IMR-90 (cell line): Measurements from ENCODE around the gene ALDH3A2. TPM values are rescaled to one million over a fixed set of nuclear protein-coding genes. Genes with fewer than 3 reads are reported as not detected.

Experiments used
- ATAC-seq: fragments of 200-7000 bp; cut with Tn5 transposase; 2 replicates; pipeline ENCODE4 v1.9.1; 2020; ENCODE audit warnings: low read depth, mild to moderate bottlenecking, moderate library complexity
- BruUV-seq: library from RNA; stranded (reverse); fragments of 400-500 nt; replicated peaks from 2 replicates; lab custom pipeline; 2021; lab: Mats Ljungman, UMichigan
- CTCF ChIA-PET: fragments of 300-600 bp; formaldehyde crosslinking; extraction: SDS; loops from one replicate; lab custom pipeline; 2021; ENCODE audit warnings: antibody characterized with exemption; lab: Yijun Ruan, JAX
- POLR2A ChIA-PET: fragments of 300-600 bp; sonication (Branson Sonifier 250); formaldehyde crosslinking; loops from one replicate; lab custom pipeline; 2022; ENCODE audit warnings: antibody characterized with exemption; ENCODE audit not compliant: unreplicated experiment; lab: Charles Lee
- DNase-seq: peaks from one replicate; pipeline ENCODE4 v3.0.0; 2013
- H2AFZ ChIP-seq: replicated peaks from 2 replicates; pipeline ENCODE3; 2013; ENCODE audit warnings: low read length, mild to moderate bottlenecking; ENCODE audit not compliant: poor library complexity
- H2AK5ac ChIP-seq: 2 replicates; pipeline ENCODE4 v1.6.1; 2013; ENCODE audit warnings: low read depth, low read length, inconsistent platforms
- H2AK9ac ChIP-seq: replicated peaks from 2 replicates; pipeline ENCODE3; 2013; ENCODE audit warnings: mild to moderate bottlenecking, low read depth, low read length, moderate library complexity; ENCODE audit not compliant: poor library complexity
- H2BK120ac ChIP-seq: 2 replicates; pipeline ENCODE4 v1.6.1; 2013; ENCODE audit warnings: low read depth, low read length, inconsistent platforms
- H2BK15ac ChIP-seq: 3 replicates; pipeline ENCODE4 v1.6.1; 2013; ENCODE audit warnings: low read depth, low read length, inconsistent platforms
- H2BK20ac ChIP-seq: 2 replicates; pipeline ENCODE4 v1.6.1; 2013; ENCODE audit warnings: low read depth, mild to moderate bottlenecking, inconsistent platforms, low read length, moderate library complexity
- H2BK5ac ChIP-seq: 2 replicates; pipeline ENCODE4 v1.6.1; 2013; ENCODE audit warnings: mild to moderate bottlenecking, low read depth, low read length, inconsistent platforms; ENCODE audit not compliant: poor library complexity, severe bottlenecking
- H3K14ac ChIP-seq: replicated peaks from 2 replicates; pipeline ENCODE4 v1.6.1; 2013; ENCODE audit warnings: low read depth, low read length, inconsistent platforms
- H3K18ac ChIP-seq: 2 replicates; pipeline ENCODE4 v1.6.1; 2013; ENCODE audit warnings: low read depth, low read length, control low read depth
- H3K23ac ChIP-seq: 2 replicates; pipeline ENCODE4 v1.6.1; 2013; ENCODE audit warnings: low read depth, low read length, inconsistent platforms
- H3K27ac ChIP-seq: 2 replicates; pipeline ENCODE4 v1.5.1; 2013; ENCODE audit warnings: mild to moderate bottlenecking, control low read depth, low read length; ENCODE audit not compliant: insufficient read depth
- H3K27me3 ChIP-seq: 2 replicates; pipeline ENCODE4 v1.6.1; 2013; ENCODE audit warnings: low read length; ENCODE audit not compliant: control insufficient read depth, insufficient read depth
- H3K36me3 ChIP-seq: 2 replicates; pipeline ENCODE4 v1.6.1; 2013; ENCODE audit warnings: low read length, mixed read lengths; ENCODE audit not compliant: control insufficient read depth, insufficient read depth
- H3K4ac ChIP-seq: 2 replicates; pipeline ENCODE4 v1.6.1; 2013; ENCODE audit warnings: low read depth, low read length, inconsistent platforms
- H3K4me1 ChIP-seq: 2 replicates; pipeline ENCODE4 v1.6.1; 2013; ENCODE audit warnings: low read length, mixed read lengths; ENCODE audit not compliant: control insufficient read depth, insufficient read depth
- H3K4me2 ChIP-seq: 2 replicates; pipeline ENCODE4 v1.6.1; 2013; ENCODE audit warnings: low read depth, mild to moderate bottlenecking, control low read depth, low read length, moderate library complexity
- H3K4me3 ChIP-seq: 2 replicates; pipeline ENCODE4 v1.5.1; 2013; ENCODE audit warnings: low read depth, mild to moderate bottlenecking, control low read depth, low read length, moderate library complexity; ENCODE audit not compliant: insufficient read depth
- H3K56ac ChIP-seq: 2 replicates; pipeline ENCODE4 v1.6.1; 2013; ENCODE audit warnings: low read length, inconsistent platforms; ENCODE audit not compliant: insufficient read depth; ENCODE audit errors: extremely low read depth
- H3K79me1 ChIP-seq, 2 experiments: 2 replicates each; pipeline ENCODE4 v1.6.1; 2013; ENCODE audit warnings: low read length in 2 of 2, inconsistent platforms in 1 of 2, low read depth in 1 of 2
- H3K9ac ChIP-seq: 2 replicates; pipeline ENCODE4 v1.6.1; 2013; ENCODE audit warnings: low read depth, low read length, control low read depth
- H3K9me1 ChIP-seq: 2 replicates; pipeline ENCODE4 v1.6.1; 2013; ENCODE audit warnings: low read length, inconsistent platforms; ENCODE audit not compliant: insufficient read depth
- H3K9me3 ChIP-seq: 2 replicates; pipeline ENCODE4 v1.6.1; 2013; ENCODE audit warnings: low read length; ENCODE audit not compliant: control insufficient read depth, insufficient read depth
- H4K20me1 ChIP-seq: 2 replicates; pipeline ENCODE4 v1.6.1; 2013; ENCODE audit warnings: low read length, inconsistent platforms; ENCODE audit not compliant: insufficient read depth
- H4K5ac ChIP-seq: 2 replicates; pipeline ENCODE4 v1.6.1; 2013; ENCODE audit warnings: mild to moderate bottlenecking, low read depth, low read length, control low read depth
- H4K8ac ChIP-seq, 2 experiments: 2 replicates each; pipeline ENCODE4 v1.6.1; 2013; ENCODE audit warnings: low read depth in 2 of 2, low read length in 2 of 2, control low read depth in 1 of 2, inconsistent platforms in 1 of 2
- H4K91ac ChIP-seq: 2 replicates; pipeline ENCODE4 v1.6.1; 2013; ENCODE audit warnings: low read depth, low read length, inconsistent platforms; ENCODE audit not compliant: insufficient read depth
- CEBPB ChIP-seq: IDR thresholded peaks from 2 replicates; pipeline ENCODE4 v1.6.1; 2012; ENCODE audit warnings: low read depth, low read length, improper control_type of control experiment
- CTCF ChIP-seq: conservative IDR thresholded peaks from 2 replicates; pipeline ENCODE4 v1.5.1; 2012; ENCODE audit warnings: mild to moderate bottlenecking, low read depth, low read length, improper control_type of control experiment
- FOS ChIP-seq: fragments of 150-350 bp; IDR thresholded peaks from 2 replicates; pipeline ENCODE4 v1.6.1; 2016; ENCODE audit warnings: low read depth, low read length
- RAD21 ChIP-seq: IDR thresholded peaks from 2 replicates; pipeline ENCODE4 v1.6.1; 2012; ENCODE audit warnings: low read length, improper control_type of control experiment
- USF2 ChIP-seq: fragments of 150-350 bp; IDR thresholded peaks from 2 replicates; pipeline ENCODE4 v1.6.1; 2017; ENCODE audit warnings: mild to moderate bottlenecking, antibody characterized with exemption, low read length, low read depth
- WGBS, 2 experiments: methylation state at CpG; one replicate each; pipeline versions ENCODE4 v1.1.5 to v1.1.7; 2013; ENCODE audit warnings: missing lambda C conversion rate in 2 of 2; ENCODE audit not compliant: insufficient read length in 1 of 2; ENCODE audit errors: extremely low coverage in 2 of 2; 5-methylcytosine and 5-hydroxymethylcytosine counted together
- dilution Hi-C: fragments of 300-500 bp; cut with HindIII; formaldehyde crosslinking; loops from one replicate; pipeline ENCODE4 v1.14.3; 2018; ENCODE audit warnings: low sequenced_read_pairs; ENCODE audit not compliant: unreplicated experiment
- in situ Hi-C: fragments of 300-500 bp; cut with MboI; formaldehyde crosslinking; loops from 3 replicates; pipeline ENCODE4 v1.14.3; 2019; ENCODE audit warnings: low sequenced_read_pairs, inconsistent platforms, mixed read lengths
- intact Hi-C: fragments of 100-400 bp; cut with micrococcal nuclease; formaldehyde crosslinking; loops from 2 replicates; pipeline ENCODE4 v1.10.0; 2022
- polyA plus RNA-seq, 3 experiments: library from polyadenylated mRNA; depleted of rRNA; stranded (reverse); fragments of >200 nt; gene quantifications; 2 replicates each; pipeline ENCODE4 v1.2.3, GENCODE V29; 2012; ENCODE audit warnings: low replicate concordance in 1 of 3
- total RNA-seq: library from RNA; depleted of rRNA; stranded (reverse); fragments of >200 nt; gene quantifications from 2 replicates; pipeline ENCODE4 v1.2.3, GENCODE V29; 2012

The ALDH3A2 gene
- total and polyA plus RNA-seq, 2 of the 4 experiments (the other 2 are of a cell fraction), result 4.0 to 7.9 TPM

- intact Hi-C loops (no loop called here), dilution Hi-C loops (no loop called here), in situ Hi-C loops (no loop called here)
- no peak overlapping the region for H3K23ac ChIP-seq
- H3K79me1 ChIP-seq, result no peaks in the 10 kb centered on the region
- H3K56ac ChIP-seq, result no peak overlapping the region
- no peak overlapping the region for H2AFZ ChIP-seq
- H4K5ac ChIP-seq, result no peak overlapping the region
- no peak overlapping the region for H3K27ac ChIP-seq
- H3K4me3 ChIP-seq, result no peak overlapping the region
- POLR2A ChIA-PET, result no interaction called here
- no peaks in the 10 kb centered on the region for H3K9me3 ChIP-seq
- no peaks in the 10 kb centered on the region for H4K20me1 ChIP-seq
- TF ChIP-seq CTCF (0 out of 2 replicates have a peak, but pooled peaks have one; percentile 11), CEBPB (no peak), FOS (no peak), RAD21 (no peak), USF2 (no peak)
- no peak overlapping the region for H3K9ac ChIP-seq
- 58% methylated on average over 2 of the region's 16 CpGs; no CpG with 5 or more reads in 1 of the 2 experiments for WGBS, 2 experiments
- CTCF ChIA-PET, result no interaction called here
- no peak overlapping the region for H2BK20ac ChIP-seq
- H3K9me1 ChIP-seq, result no peaks in the 10 kb centered on the region
- H2BK15ac ChIP-seq, result no peak overlapping the region
- H2BK5ac ChIP-seq, result no peak overlapping the region
- no peak overlapping the region for H2AK9ac ChIP-seq
- H4K8ac ChIP-seq, result no peak overlapping the region
- ATAC-seq (no peak), DNase-seq (no peak)
- H3K4me1 ChIP-seq, result no peaks in the 10 kb centered on the region
- no peak overlapping the region for H3K4ac ChIP-seq
- H3K36me3 ChIP-seq, result no peaks in the 10 kb centered on the region
- H3K14ac ChIP-seq, result no peak overlapping the region
- no peak overlapping the region for H2BK120ac ChIP-seq
- no peak overlapping the region for H3K4me2 ChIP-seq
- BruUV-seq, result no TSS peak
- H3K18ac ChIP-seq, result no peak overlapping the region
- H4K91ac ChIP-seq, result no peak overlapping the region
- no peak overlapping the region for H2AK5ac ChIP-seq
- H3K27me3 ChIP-seq, result peaks cover 17% of the 10 kb centered on the region
These were observed 64.9 kb downstream of the ALDH3A2 start for GRCh38 chr17:19713462-19713861.
